ENCODE measurements around the gene DSTN.

DNA sequence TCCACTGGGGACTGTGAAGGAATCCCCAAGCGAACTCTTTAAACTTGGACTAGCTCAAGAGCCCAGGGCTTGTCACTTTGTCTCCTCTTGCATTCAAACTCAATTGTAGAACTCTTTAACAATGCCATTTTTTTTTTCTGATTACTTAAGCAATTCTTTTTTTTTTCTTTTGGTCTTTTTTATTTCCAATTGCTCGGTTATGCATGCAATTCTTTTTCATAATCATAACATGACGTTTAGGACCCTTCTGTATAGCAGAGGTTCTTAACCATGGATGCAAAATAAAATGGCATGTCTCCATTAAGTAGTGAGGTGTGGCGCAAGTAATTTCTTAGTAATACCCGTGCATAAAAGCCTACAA is 38.2 kb upstream of the DSTN start:
- TF ChIP-seq, protein P1, sequence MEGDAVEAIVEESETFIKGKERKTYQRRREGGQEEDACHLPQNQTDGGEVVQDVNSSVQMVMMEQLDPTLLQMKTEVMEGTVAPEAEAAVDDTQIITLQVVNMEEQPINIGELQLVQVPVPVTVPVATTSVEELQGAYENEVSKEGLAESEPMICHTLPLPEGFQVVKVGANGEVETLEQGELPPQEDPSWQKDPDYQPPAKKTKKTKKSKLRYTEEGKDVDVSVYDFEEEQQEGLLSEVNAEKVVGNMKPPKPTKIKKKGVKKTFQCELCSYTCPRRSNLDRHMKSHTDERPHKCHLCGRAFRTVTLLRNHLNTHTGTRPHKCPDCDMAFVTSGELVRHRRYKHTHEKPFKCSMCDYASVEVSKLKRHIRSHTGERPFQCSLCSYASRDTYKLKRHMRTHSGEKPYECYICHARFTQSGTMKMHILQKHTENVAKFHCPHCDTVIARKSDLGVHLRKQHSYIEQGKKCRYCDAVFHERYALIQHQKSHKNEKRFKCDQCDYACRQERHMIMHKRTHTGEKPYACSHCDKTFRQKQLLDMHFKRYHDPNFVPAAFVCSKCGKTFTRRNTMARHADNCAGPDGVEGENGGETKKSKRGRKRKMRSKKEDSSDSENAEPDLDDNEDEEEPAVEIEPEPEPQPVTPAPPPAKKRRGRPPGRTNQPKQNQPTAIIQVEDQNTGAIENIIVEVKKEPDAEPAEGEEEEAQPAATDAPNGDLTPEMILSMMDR (IDR thresholded peaks at IDR 0.05; ENCODE audit: low read length) = no peak
- no peak for TF ChIP-seq EZH2 (IDR thresholded peaks at IDR 0.05; ENCODE audit: borderline replicate concordance, low read length)
